ENCODE data around the gene TSG101.

- TF ChIP-seq, protein P1, sequence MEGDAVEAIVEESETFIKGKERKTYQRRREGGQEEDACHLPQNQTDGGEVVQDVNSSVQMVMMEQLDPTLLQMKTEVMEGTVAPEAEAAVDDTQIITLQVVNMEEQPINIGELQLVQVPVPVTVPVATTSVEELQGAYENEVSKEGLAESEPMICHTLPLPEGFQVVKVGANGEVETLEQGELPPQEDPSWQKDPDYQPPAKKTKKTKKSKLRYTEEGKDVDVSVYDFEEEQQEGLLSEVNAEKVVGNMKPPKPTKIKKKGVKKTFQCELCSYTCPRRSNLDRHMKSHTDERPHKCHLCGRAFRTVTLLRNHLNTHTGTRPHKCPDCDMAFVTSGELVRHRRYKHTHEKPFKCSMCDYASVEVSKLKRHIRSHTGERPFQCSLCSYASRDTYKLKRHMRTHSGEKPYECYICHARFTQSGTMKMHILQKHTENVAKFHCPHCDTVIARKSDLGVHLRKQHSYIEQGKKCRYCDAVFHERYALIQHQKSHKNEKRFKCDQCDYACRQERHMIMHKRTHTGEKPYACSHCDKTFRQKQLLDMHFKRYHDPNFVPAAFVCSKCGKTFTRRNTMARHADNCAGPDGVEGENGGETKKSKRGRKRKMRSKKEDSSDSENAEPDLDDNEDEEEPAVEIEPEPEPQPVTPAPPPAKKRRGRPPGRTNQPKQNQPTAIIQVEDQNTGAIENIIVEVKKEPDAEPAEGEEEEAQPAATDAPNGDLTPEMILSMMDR (IDR thresholded peaks at IDR 0.05): no peak
- TF ChIP-seq POLR2A (IDR thresholded peaks at IDR 0.05): no peak
These were observed 31.5 kb downstream of the TSG101 start for GRCh38 chr11:18495271-18495670.

Measured in heart left ventricle (tissue), 13 donors.